Kidney capillary endothelial cell (primary cell): ENCODE results near the gene NUP50.

Experiments used
- DNase-seq: peaks from one replicate; pipeline ENCODE4 v3.0.0-alpha.2; 2018; ENCODE audit warnings: low spot score

NUP50 gene

DNA sequence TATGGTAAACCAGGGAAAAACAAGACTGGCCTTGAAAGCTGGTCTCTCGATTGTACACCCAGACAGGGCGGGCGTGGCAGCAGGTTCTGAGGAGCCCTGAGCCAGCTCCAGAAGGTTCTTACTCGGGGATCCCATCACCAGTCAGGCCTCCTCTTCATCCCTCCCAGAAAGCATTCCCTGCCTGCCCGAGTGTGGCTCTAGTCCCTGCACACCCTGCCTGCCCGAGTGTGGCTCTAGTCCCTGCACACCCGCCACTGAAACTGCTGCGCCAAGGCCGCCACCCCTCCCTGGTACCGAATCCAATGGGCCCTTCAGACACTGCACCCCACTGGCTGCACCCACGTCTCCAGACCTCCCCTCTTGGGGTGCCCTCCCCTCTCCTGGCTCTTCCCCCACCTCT lies 46.9 kb downstream of the NUP50 start:
- DNase-seq: no peak

DNA sequence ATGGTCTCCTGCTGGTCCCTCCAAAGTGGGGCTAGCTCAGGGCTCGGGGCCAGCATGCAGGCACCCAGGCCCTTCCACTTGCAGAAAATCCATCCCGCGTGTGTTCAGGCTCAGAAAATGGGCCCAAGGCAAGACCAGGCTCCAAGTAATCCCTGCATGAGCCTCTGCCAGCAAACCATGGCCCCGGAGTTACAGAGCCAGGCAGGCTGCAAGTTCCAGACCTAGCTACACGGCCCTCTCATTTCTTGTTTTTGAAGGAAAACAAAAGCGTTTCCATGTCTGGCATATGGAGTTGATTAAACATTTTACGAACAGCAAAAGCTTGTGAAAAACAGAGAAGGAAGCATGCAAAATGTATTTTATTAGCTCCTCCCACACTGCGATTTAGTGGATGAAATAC lies 47.3 kb downstream of the NUP50 start:
- no peak for DNase-seq

DNA sequence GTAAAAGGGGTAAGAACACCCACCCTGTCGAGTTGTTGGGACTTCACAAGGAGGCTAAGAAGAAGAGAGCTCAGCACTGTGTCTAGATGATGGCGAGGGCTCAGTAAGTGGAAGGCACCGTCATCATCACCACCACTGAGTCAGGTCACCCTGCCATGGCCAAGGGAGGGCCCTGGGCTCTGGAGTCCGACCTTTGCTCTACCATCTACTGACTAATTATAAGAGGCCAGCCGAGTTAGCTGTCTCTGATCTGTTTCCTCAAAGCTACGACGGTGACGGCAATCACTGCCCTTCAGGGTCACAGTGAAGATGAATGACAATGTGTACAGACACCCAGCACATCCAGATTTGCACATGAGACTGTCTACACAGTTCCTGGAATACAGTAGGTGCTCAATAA lies 47.7 kb downstream of the NUP50 start:
- DNase-seq: no peak

DNA sequence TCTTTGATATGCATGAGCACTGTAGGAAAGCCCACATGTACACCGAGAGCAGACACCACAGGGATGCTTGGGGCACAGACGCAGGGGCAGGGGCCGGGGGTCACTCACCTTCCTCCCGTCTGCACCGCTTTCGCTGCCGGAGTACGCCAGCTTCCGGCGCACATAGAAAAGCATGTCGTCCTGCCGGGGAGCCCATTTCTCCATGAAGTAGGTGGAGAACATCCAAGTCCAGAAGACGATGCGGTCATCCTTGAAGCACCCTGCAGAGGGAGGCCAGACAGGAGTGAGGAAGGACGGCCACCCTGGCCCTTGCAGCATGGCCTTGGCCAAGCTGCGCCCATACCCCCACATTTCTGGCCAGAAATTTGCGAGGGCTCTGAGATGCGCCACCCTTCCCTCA lies 48.1 kb downstream of the NUP50 start:
- no peak for DNase-seq

DNA sequence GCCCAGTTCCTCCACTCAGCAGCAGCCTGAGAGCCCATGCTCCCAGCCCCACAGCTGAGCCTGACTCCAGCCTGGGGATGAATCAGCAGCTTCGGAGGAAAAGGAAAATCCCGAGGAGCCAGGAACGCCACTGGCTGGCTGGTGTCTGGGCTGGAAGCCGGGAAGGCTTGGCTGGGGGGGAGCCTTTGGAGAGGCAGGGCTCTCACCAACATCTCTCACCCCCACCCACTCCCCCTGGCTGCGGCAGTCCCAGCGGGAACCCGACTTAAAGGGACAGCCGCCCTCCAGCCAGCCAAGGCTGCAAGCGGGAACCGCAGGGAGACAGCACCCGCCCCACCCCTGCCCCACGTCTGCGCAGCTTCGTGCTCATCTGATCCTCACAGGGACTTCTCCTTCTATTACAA lies 48.6 kb downstream of the NUP50 start:
- DNase-seq: peak; percentile 84

DNA sequence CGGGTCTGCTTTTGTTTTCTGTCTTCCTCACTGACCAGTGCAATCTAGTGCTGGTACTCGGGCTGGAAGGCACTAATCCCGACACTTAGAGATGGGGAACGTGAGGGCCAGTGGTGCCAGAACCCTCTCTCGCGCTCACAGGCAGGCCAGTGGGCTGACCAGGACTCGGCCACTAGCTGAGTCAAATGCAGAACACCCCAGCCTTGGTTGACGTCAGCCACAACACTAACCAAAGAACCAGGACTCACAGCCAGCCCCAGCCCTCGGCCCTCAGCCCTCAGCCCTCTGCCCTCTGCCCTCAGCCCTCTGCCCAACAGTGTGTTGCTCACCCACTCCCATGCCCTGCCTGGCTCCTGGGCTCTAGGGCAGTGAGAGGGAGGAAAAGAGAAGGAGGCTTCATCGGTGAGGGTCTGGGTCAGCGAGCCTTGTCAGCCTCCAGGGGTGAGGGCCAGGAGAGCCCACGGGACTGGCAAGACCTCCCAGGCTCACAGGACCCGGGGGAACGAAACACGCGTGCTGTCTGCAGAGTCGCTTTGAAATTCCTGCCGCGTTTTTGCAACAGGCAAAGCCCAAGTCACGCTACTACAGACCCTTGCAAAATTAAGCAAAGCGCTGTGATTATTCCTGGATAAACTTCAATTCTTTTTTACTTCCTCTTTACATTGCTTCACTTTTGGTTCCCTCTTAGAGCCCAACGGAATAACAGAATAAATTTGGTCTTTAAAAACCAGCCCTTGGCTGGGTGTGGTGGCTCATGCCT lies 49.4 kb downstream of the NUP50 start:
- DNase-seq: no peak

DNA sequence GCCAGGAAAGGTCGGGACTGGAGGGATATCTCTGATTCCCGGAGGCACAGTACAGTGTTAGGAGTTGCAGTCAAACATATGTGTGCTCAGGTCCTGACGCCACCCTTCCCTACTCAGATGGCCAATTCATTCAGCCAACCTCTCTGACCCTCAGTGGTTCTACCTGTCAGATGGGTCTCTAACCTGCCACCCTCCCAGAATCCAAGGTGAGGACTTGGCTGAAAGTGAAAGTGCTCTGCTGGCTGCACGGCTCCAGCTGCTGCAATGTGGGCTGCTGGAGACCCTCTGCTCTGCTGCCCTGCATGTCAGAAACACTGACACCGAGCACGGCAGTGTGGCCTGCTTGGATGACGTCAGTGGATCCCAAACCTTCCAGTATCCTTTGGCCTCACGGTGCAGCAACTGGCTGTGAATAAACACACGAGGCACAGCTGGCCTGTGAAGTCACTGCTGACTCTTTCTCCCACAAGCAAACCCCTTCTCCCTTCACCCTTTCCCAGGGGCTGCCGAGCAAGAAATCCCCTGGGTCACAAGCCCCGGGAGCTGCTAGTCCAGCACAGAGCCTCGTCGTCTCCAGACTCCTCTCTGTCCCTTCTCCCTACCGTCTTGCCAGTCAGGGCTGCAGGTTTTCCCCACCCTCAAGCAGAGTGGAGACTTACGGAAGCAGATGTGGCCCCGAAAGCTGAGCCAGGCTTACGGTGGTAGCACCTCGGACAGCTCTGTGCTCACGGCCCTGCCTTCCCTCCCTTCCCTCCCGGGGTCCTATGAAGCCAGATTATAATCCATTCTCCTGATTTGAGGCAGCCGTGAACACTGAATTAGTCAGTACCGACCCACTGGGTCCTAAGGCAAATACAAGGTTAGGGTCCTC lies 52.6 kb downstream of the NUP50 start:
- no peak for DNase-seq

DNA sequence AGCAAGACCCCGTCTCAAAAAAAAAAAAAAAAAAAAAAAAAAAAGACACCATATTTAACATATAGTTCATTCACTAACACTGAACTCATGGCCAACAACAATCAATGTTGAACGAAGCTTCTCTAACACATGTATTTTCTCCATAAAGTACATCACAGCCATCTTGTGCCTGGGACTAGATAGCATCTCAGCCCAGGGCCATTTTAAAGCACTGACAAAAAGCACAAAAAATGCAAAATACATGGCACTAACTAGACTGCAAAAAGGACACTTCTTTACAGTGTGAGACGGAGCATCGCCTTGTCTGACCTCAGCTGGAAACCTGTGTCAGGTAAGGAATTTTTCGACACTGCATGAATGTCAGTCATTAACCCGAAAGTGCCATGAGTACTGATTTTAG lies 53.6 kb downstream of the NUP50 start:
- DNase-seq: no peak

DNA sequence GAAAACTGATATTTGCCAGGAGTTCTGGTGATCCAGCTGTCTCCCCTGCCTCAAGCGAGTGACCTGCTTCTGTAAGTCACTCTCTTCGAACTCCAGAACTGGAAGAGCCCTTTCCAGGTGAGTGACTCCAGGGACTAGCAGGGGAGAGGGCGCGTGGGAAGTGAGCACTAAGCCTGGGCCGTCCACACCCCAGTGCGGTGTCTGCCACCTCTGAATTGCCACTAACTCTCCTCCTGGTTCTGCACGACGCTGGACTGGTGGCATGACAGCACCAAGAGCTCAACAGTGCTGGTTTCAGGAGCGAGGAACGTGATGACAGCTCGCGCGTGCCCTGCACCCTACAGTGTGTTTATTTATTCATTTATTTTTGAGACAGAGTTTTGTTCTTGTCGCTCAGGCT lies 54.1 kb downstream of the NUP50 start:
- DNase-seq: no peak

DNA sequence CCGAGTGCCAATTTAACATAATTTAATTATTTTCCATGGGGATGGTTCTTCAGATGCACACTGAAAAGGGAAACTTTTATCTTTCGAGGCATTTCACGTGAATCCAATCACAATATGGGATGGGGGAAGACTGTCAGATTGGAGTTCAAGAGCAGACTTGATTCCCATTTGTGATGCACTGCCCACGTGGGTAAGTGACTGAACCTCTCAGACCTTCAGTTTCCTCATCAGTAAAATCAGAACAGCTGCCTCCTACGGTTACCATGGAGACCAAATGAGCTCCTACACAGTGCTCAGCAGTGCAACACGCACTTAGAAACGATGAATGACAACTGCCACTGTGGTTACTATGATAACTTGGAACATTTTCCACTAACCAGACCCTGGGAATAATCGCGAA lies 55.3 kb downstream of the NUP50 start:
- no peak for DNase-seq

DNA sequence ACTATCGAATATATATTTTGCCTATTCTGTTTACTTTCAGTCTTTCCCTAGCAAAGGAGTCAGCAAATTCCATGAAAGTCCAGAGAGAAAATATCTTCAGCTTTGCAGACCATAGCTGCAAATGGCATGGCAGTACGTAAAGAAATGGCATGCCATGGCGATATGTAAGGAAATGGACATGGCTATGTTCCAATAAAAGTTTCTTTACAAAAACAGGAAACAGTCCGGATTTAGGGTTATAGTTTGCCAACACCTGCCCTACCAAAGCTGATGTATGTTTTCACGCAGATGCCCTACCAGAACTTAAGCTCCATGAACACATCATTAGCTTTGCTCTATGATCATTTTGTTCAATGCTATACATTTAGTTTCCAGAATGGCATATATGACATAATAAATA lies 57.5 kb downstream of the NUP50 start:
- DNase-seq: no peak

DNA sequence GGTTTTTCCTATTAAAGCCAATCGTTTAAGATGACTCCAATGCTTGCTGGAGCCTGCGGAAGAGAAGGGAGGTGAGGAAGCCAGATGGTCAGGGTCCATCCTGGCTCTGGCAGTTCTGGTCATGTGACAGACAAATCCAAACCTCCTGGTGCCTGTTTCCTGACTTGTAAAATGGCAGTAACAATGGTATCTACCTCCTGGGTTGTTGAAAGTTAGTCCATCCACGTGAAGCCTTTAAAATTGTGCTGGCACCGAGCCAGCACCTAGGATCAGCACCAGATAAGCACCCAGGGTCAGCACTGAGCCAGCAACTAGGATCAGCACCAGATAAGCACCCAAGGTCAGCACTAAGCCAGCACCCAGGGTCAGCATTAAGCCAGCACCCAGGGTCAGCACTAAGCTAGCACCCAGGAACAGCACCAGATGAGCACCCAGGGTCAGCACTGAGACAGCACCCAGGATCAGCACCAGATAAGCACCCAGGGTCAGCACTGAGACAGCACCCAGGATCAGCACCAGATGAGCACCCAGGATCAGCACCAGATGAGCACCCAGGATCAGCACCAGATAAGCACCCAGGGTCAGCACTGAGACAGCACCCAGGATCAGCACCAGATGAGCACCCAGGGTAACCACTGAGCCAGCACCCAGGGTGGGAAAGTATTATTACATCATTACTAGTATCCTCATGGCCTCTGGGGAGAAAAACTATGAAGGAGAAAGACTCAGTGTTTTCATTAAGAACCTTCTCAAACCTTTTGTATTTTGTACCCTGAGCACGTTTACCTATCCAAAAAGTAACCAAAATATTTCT lies 59.8 kb downstream of the NUP50 start:
- DNase-seq: no peak

DNA sequence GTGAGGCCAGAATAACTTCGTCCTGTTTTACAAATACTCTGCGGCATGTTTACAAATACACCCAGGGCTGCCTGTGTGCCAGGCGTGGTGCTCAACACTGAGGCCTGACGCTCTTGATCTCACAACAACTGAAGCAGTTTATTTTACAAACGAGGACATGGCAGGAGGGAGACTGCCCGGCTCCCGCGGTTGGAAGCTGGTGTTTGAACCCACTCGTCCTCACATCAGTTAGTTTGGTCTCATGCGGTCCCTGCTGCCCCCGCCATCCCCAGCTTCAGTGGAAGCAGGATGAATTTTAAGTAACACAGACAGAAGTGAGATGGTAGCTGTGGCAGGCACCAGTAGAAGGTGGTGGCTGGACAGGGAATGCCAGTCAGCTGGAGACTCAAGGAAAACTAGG lies 60.6 kb downstream of the NUP50 start:
- DNase-seq: no peak

DNA sequence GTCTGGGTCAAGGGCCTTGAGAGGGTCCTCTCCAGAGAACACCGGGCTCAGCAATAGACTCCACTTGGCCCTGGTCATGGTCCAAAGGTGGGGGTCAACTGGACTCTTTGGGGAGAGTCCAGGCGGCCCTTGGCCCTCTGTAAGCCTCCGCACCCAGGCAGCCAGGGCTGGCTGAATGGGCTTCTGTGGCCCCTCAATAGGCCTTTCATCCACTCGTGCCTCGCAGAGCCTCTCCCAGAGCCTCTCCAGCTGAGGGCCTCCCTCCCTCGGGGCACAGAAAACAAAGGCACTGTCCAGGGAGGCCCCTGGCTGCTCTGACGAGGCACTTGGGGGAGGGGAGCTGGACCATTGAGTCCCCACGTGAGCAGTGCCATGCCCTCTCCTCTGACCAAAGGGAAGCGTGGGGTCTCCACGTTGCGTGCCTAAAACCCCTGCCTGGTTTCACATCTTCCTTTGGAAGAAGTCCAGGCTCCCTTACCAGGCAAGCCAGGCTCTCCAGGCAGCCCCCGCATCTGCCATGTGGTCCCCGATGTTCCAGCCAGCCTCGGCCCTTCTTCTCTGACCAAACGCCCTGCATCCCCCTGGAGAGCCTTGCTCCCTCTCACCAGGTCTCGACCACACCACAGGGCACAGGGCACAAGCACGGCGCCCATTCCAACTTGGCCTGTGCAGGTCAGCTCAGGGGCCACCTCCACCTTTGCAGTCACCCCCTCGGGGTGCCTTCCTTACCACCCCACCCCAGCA lies 61.4 kb downstream of the NUP50 start:
- no peak for DNase-seq

DNA sequence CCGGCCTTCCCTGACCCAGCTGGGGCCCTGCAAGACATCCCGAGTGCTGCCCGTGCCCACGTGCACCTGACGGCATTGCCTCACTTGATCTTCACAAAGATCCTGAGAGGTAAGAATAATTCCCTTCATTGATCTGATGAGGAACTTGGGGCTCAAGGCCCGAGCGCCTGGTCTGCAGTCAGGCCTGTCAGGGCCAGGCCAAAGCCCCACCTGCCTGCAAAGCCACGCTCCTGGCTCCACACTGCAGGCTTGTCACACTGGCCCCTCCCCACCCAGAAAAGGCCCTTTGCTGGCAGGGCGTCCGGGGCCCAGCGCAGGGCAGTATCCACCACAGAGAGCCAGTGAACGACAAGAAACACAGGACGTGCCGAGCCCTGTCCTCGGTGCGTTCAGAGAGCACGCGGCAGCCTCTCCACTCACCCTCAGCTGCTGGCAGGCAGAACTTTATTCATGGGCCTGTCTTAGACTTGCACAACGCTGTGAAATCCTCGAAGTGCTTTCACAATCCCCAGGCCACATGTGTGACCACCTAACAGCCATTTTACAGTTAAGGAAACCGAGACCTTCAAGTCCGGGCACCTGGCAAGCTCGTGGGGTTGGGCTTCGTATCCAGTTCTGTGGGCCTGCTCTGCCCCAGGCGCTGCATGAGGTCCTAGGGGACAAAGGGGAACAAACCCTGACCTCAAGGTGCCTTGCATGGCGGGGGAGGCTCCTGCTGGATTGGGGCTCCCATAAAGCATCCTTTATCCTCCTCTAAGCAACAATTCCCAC lies 62.2 kb downstream of the NUP50 start:
- DNase-seq: no peak

DNA sequence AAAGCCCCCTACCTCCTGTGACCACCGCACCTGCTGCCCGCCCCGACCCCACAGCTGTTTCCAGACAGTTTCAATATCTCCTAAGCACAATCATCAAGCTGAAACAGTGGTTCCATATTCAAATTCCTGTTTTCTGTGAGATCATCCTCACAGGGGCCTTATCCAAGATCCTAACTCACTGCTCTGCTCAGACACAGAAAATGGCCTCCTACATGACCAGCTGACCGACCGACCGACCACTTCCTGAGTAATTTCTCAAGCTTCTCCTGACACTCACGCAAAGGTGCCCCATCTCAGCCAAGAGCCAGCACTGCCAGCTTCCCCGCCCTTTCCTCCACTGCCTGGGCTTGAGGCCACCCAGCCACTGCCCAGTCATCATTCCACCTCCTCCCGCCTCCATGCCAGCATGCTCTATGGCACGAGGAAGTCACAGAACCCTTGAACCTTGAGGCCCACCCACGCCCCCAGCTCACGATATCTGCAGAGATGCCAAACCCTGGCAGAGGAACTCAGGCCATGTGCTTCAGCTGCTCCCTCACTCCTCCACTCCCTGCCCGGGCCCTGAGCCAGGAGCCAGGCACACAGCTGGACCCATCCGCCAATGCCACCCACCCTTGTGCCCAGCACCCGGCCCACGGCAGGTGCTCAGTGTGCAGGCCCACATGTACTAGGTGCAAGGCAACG lies 62.9 kb downstream of the NUP50 start:
- DNase-seq: no peak

DNA sequence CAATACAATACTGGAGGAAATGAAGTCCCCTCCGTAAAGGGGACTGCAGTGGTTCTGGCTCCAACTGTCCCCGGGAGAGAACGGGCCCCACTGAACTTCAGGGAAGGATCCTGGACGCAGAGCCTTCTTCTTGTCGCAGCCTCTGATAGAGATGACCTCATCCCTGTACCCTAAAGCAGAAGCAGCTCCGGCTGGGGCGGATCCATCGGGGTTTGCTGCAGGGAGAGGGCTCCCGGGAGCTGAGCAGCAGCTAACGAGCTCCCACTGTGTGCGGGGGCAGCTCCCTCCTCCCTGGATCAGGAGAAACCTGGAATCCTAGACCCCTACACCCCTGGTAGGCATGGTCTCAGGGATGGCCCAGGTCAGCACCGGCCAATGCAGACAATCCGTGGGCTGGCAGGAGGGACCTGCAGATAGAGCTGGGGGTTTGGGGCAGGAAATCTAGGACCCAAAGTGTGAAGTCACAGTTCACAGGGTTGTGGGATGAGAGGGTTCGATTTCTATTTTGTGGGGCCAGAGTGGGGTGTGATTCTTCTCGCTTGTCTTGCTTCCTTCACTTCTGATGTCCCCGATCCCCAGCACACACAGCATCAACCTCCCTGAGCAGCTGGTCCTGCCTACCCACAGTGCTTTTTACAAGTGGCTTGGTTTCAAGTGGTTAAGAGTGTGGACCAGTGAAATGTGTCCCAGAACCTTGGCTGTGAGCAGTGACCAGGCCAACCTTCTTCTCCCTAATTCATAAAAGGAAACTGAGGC lies 64.1 kb downstream of the NUP50 start:
- DNase-seq: no peak

DNA sequence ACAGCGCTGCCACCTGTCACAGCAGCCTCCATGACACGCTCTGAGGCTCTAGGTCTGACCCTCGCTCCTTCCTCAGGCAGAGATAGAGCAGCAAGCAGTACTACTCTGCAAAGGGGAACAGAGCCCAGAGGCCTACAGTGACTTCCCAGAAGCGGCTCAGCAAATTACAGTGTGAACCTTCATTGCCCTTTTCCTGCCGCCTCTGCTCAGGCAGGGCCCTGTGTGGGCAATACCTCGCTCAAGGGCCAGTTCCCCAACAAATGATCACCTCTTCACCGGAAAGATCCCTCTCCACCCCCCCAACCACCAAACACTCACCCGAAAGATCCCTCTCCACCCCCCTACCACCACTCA lies 64.7 kb downstream of the NUP50 start:
- no peak for DNase-seq

DNA sequence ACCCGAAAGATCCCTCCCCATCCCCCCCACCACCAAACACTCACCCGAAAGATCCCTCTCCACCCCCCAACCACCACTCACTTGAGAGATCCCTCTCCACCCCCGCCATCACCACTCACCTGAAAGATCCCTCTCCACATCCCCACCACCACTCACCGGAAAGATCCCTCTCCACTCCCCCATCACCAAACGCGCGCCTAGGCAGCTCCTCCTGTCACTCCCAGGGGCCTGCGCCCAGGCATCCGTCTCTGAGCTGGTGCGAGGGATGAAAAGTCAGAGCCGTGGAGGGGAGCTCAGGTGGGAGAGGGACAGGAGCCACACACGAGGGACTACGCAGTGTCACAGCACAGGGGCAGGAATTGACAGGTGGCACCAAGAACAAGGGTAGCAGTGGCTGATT lies 65.5 kb downstream of the NUP50 start:
- no peak for DNase-seq
